A549 (cell line): ENCODE results near the gene ALAD.

Experiments used
- CHD2 ChIP-seq: fragments of 150-350 bp; IDR thresholded peaks from 2 replicates; pipeline ENCODE4 v1.6.1; 2014; ENCODE audit warnings: low read length; ENCODE audit not compliant: partially characterized antibody
- ELK1 ChIP-seq: fragments of 150-350 bp; IDR thresholded peaks from 2 replicates; pipeline ENCODE4 v1.6.1; 2014; ENCODE audit warnings: low read depth, mild to moderate bottlenecking, low read length
- EP300 ChIP-seq, 2 experiments: fragments of >200 bp; sonication (Bioruptor Twin); formaldehyde crosslinking; IDR thresholded peaks; 2 replicates in 1 of 2; 3 replicates in 1 of 2; pipeline ENCODE4 v1.6.1; 2016 to 2017
- JUN ChIP-seq, 2 experiments: fragments of >200 bp; sonication (Bioruptor Twin); formaldehyde crosslinking; IDR thresholded peaks; 2 replicates in 1 of 2; 3 replicates in 1 of 2; pipeline ENCODE4 v1.6.1; 2016 to 2017
- NFE2L2 ChIP-seq: fragments of 150-350 bp; conservative IDR thresholded peaks from 2 replicates; pipeline ENCODE4 v1.6.1; 2014; ENCODE audit warnings: low read length
- POLR2A ChIP-seq: IDR thresholded peaks from 2 replicates; pipeline ENCODE4 v1.6.1; 2012; ENCODE audit warnings: mild to moderate bottlenecking, low read length
- RAD21 ChIP-seq, 2 experiments: fragments of >200 bp in 1 of 2; sonication (Bioruptor Twin) in 1 of 2; formaldehyde crosslinking in 1 of 2; IDR thresholded peaks in 1 of 2; conservative IDR thresholded peaks in 1 of 2; 2 replicates in 1 of 2; 3 replicates in 1 of 2; pipeline ENCODE4 v1.6.1; 2012 to 2018; ENCODE audit warnings: inconsistent platforms in 1 of 2
- TF ChIP-seq, protein P1 (sequence below): fragments of >200 bp; sonication (Bioruptor Twin); formaldehyde crosslinking; IDR thresholded peaks from 3 replicates; pipeline ENCODE4 v1.5.1; 2016

DNA sequence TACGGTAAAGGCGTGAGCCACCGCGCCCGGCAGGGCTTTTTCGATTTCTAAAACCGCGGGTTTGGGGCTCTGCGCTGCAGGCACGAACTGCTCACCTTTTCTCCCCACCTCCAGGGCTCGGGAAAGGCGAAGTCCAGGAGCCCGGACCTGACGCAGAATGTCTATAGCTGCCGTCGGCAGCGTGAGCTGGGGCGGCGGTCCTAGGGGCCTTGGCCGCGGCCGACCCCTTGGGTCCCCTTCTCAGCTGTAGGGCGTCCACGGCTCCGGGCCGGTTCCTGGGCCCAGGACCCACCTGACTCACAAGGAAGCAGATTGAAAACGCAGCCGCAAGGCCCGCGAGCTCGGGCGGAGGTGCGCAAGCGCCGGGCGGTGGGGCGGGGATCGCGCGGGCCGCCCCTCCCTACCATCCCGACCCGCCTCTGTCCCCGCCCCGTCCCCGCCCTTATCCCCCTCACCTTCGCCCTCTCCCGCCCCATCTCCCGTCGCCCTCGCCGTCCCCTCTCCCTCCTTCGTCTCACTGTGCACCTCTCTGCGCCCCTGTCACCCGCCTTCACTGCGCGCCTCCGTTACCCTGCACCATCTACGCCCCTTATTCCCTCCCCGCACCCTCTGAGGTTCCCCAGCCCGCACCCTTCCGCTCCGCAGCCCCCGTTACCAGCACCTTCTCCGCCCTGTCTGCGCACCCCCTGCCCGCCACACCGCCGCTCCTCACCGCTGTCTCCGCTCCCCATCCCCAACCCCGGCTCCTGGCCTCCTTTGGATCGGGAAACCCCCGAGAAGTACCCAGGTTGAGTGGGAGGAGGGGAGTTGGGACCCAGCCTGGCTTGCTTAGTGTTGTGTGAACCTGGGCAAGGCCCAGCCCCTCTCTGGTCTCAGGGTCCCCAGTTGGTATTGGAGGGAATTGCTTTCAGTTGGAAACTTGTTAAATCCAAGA is 24.2 kb downstream of the ALAD start, which contains the start of gene HDHD3:
- no peak for TF ChIP-seq NFE2L2
- no peak for TF ChIP-seq ELK1
- TF ChIP-seq POLR2A: peak; percentile 82
- TF ChIP-seq RAD21 (conservative IDR thresholded peaks at IDR 0.05 in 1 of 2, IDR thresholded peaks at IDR 0.05 in 1 of 2): no peak
- TF ChIP-seq, protein P1, sequence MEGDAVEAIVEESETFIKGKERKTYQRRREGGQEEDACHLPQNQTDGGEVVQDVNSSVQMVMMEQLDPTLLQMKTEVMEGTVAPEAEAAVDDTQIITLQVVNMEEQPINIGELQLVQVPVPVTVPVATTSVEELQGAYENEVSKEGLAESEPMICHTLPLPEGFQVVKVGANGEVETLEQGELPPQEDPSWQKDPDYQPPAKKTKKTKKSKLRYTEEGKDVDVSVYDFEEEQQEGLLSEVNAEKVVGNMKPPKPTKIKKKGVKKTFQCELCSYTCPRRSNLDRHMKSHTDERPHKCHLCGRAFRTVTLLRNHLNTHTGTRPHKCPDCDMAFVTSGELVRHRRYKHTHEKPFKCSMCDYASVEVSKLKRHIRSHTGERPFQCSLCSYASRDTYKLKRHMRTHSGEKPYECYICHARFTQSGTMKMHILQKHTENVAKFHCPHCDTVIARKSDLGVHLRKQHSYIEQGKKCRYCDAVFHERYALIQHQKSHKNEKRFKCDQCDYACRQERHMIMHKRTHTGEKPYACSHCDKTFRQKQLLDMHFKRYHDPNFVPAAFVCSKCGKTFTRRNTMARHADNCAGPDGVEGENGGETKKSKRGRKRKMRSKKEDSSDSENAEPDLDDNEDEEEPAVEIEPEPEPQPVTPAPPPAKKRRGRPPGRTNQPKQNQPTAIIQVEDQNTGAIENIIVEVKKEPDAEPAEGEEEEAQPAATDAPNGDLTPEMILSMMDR: no peak
- TF ChIP-seq EP300 (IDR thresholded peaks at IDR 0.05): no peak
- TF ChIP-seq JUN (IDR thresholded peaks at IDR 0.05): peak; percentile 66 to 77; a peak in 3 of 5 replicates
- TF ChIP-seq CHD2: no peak
